Measurements from ENCODE around the gene GHITM.
"Not testable (repeated sequence)": the region's sequence is repeated elsewhere in the genome, so short reads cannot be mapped to it uniquely, and the experiment has no call there.

The GHITM gene

GRCh38 chr10:84148006-84148597 is 8.8 kb downstream of the GHITM start:
- DNase-seq = not testable (repeated sequence)

DNA sequence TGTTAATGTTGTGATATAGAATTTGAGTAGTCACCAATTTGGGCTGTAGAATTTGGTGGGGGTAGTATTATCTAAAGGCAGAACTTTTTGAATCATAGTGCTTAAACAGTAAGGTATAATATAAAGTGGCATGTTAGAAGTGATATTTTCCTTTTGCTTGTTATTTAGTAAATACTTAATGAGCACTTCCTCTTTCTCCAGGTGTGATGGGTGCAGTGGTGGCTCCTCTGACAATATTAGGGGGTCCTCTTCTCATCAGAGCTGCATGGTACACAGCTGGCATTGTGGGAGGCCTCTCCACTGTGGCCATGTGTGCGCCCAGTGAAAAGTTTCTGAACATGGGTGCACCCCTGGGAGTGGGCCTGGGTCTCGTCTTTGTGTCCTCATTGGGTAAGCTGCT is 10.5 kb downstream of the GHITM start:
- no peak for DNase-seq

DNA sequence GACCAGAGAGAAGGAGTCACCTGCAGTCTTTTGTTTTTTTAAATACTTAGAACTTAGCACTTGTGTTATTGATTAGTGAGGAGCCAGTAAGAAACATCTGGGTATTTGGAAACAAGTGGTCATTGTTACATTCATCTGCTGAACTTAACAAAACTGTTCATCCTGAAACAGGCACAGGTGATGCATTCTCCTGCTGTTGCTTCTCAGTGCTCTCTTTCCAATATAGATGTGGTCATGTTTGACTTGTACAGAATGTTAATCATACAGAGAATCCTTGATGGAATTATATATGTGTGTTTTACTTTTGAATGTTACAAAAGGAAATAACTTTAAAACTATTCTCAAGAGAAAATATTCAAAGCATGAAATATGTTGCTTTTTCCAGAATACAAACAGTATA is 13.5 kb downstream of the GHITM start:
- no peak for DNase-seq

- no peak for DNase-seq
Measured at GRCh38 chr10:84155521-84155920, 16.2 kb downstream of the GHITM start.

DNA sequence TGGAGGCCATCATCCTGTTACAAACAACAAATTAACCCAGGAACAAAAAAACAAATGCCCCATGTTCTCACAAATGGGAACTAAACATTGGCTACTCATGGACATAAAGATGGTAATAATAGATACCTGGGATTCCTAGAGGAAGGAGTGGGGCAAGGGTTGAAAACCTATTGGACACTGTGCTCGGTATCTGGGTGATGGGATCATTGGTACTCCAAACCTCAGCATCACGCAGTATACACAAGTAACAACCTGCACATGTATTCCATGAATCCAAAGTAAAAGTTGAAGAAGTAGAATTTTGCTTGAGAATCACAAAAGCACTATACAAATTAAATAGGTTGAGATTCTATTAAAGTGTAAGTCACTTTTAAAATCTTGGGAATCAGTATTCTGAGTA is 16.7 kb downstream of the GHITM start:
- no peak for DNase-seq

DNA sequence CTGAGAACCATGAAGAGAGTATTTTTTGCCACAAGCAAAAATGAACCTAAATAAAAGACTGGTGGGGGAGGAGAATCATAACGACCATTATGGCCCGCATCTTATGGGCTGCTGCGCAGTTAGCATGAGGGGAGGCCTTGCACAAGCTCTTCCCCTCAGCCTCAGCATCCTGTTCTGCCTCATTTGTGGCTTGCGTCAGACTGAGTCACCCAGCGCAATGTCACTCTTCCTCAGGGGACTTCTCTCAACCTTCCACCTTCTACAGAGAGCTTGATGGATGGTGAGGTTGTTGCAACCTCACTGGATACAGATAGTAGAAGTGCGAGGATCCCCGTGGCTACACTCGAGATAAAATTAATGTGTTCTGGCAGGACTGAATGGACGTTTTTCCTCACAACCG is 17.5 kb downstream of the GHITM start:
- no peak for DNase-seq

- no peak for DNase-seq
Measured at GRCh38 chr10:84158061-84158460, 18.8 kb downstream of the GHITM start.

GRCh38 chr10:84158550-84158949 is 19.2 kb downstream of the GHITM start:
- DNase-seq = no peak

DNA sequence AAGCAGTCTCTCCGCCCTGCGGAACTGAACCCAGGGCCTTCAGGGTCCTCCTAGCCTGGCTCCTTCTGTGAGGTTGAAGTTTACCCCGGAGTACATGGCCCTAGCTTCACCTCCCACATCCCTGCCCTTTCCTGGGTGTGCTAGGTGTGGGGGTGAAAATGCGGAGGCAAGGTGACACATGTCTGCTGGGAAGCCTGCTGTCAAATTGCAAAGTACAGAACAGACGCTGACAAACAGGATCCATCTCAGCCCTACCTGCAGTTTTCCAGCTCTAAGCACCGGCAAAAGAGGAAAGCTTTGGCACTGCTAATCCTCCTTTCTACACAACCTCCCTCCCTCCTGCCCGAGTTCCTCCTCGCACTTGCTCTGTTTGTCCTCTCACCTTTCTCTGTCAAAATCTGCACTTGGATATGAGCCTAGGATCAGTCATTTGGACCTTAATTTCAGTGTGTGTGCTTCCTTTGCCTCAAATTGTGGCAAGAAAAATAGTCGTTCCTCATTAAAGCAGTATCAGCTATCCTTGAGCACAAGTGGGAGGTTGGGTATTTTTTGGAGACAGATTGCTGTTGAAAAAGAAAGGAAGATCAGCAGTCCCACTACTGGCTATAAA is 19.9 kb downstream of the GHITM start:
- DNase-seq = no peak

- no peak for DNase-seq
Measured at GRCh38 chr10:84160663-84161362, 21.5 kb downstream of the GHITM start.

DNA sequence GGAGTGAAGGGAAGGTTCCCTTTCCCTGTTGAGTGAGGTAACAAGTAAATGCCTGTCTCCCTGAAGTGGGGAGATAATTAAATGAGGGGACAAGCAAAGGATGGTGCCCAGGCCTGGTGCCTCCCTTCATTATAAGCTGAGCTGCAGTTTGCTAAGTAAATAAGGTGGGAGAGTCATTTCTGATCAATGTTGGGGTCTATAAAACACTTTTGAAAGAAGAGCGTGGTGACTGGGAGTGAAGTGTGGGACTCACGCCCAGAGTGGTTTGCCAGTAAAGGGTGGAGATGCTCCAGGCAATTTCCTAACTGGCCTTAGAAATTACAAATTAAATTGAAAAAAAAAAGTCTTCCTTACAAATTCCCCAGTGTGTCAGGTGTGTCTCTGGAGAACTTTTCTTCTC is 24.7 kb downstream of the GHITM start:
- no peak for DNase-seq

GRCh38 chr10:84164442-84164841 is 25.1 kb downstream of the GHITM start:
- DNase-seq = no peak

- DNase-seq = no peak
Measured at GRCh38 chr10:84166620-84167288, 27.4 kb downstream of the GHITM start.

GRCh38 chr10:84167289-84167653 is 28.0 kb downstream of the GHITM start:
- DNase-seq = not testable (repeated sequence)

- DNase-seq = not testable (repeated sequence)
Measured at GRCh38 chr10:84168382-84168781, 29.1 kb downstream of the GHITM start.

DNA sequence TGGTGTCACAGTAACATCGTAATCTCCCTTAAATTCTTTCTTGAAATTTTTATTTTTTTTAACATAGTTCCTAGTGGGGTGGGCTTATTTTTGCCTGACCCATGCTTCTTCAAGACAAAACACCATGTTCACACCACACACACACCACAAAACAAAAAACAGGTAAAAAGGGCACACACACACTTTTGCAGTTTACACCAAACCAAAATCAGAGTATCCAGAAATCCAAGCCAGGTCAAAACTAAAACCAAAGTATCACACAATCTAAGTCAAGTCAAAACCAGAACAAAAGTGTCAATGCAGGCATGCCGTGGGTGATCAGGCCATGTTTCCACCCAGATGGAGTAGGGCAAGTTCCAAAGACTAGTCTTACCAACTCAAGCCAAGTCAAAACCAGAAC is 31.9 kb downstream of the GHITM start:
- DNase-seq = not testable (repeated sequence)

DNA sequence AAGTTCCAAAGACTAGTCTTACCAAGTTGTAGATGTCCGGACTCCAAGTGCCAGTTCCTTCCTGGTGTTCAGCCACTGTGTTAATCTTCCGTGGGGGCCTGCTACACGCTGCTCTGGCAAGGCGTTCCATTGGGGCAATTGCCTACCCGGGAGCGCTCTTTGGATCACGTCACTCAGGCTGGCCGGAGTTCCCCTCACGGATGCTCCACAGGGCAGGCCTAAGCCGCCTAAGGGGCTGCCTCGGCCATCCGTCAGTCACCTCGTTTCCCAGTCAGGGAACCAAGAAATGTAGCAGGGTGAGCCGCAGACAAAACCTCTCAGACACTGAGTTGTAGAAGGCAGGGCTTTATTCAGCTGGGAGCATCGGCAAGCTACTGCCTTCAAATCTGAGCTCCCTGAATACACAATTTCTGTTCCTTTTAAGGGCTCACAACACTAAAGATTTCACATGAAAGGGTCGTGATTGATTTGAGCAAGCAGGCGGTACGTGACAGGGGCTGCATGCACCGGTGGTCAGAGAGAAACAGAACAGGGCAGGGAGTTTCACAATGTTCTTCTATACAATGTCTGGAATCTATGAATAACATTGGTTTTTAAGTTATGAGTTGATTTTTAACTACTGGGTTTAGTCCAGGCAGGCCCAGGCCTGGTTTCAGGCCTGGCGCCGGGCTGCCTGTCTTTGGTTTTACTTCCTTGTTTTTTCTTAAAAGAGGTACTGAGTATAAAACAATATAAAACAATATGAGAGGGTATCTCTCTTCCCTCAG is 32.6 kb downstream of the GHITM start:
- not testable (repeated sequence) for DNase-seq

DNA sequence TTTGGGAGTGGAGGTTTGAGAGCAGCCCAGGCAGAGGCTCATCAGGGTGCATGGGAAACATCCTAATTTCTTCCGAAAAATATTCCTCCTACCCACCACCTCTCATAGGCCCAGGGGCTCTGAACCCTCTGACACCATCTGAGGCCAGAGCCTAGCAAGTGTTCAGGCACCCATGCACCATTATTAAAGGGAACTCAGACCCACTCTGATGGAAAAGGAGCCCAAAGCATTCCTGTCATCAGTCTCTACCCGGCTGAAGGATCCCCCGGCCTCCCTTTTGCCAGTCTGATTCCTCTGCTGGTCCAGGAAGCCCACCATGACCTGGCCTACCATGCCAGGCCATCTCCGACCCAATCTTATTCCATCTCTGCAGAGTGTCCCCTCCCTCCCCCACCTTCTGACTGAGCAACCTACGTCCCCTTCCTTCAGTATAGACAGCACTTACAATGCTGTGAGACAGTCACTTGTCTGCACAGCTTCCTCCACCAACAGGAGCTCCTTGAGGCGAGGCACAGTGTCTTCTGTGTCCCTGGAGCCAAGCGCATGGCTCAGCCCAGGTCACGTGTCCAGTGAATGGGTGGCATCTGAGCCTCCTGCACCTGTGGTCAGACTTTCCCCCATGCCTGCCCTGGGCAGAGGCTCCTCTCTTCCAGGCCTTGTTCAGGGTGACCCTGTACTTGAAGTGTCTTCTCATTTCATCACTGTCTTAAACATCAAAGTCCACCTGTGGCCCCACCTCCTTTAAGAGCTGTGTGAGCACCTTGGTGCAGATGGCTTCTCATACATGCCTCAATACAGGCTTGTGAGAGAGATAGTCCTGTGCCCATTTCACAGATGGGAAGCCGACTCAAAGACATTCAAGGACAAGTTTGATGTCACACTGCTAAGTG is 33.4 kb downstream of the GHITM start:
- no peak for DNase-seq

- no peak for DNase-seq
Measured at GRCh38 chr10:84173501-84173929, 34.2 kb downstream of the GHITM start, which contains the start of gene GPR15LG. GPR15LG (plus strand) TSS chr10:84173801; CDS start chr10:84173852, 51 bp downstream.

DNA sequence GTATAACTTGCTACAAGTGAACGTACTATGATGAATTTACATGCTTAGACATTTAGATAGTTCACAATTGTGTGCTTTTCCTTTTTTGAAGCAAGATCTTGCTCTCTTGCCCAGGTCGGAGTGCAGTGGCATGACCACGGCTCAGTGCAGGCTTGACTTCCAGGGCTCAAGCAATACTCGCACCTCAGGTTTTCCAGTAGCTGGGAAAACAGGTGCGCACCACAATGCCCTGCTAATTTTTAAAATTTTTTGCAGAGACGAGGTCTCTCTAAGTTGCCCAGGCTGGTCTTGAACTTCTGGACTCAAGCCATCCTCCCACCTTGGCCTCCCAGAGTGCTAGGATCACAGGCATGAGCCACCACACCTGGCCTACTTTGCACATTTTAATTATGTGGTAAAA is 36.1 kb downstream of the GHITM start:
- DNase-seq = no peak

DNA sequence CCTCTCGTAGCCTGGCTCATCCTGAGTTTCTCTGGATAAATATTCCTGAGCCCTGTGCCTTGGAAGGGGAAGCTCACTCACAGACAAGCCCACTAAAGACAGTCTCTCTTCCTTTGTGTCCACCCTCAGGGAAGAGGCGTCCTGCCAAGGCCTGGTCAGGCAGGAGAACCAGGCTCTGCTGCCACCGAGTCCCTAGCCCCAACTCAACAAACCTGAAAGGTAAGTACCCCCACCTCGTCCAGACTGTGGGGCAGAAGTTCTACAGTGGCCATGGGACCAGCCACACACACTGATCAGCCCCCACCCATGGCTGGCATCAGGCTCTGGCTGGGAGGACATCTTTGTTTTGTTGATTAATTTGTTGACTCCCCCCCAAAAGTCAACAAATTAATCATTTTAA is 37.0 kb downstream of the GHITM start:
- DNase-seq = no peak

All from DMS79 (cell line).